ENCODE measurements around the gene BRPF1.
"Not testable (repeated sequence)": the region's sequence is repeated elsewhere in the genome, so short reads cannot be mapped to it uniquely, and the experiment has no call there.

Gene BRPF1

DNA sequence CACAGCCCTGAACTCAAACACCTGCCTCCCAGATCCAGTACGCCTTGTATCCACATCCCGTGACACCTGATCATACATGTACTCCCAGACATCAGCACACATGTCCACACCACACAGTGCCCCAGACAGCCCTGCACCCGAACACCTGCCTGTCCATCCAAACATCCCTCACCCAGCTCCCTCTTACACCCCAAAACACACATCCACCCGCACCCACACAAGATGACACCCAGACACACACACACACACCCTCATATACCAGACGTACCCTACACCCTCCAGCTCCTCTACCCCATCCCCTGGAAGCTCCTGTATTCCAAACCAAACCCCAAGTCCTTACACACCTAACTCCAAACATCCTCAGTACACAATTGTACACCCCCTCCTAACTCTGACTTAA lies 37.5 kb downstream of the BRPF1 start:
- DNase-seq (ENCODE audit: low read depth in 1 of 2, low spot score in 1 of 2): no peak

DNA sequence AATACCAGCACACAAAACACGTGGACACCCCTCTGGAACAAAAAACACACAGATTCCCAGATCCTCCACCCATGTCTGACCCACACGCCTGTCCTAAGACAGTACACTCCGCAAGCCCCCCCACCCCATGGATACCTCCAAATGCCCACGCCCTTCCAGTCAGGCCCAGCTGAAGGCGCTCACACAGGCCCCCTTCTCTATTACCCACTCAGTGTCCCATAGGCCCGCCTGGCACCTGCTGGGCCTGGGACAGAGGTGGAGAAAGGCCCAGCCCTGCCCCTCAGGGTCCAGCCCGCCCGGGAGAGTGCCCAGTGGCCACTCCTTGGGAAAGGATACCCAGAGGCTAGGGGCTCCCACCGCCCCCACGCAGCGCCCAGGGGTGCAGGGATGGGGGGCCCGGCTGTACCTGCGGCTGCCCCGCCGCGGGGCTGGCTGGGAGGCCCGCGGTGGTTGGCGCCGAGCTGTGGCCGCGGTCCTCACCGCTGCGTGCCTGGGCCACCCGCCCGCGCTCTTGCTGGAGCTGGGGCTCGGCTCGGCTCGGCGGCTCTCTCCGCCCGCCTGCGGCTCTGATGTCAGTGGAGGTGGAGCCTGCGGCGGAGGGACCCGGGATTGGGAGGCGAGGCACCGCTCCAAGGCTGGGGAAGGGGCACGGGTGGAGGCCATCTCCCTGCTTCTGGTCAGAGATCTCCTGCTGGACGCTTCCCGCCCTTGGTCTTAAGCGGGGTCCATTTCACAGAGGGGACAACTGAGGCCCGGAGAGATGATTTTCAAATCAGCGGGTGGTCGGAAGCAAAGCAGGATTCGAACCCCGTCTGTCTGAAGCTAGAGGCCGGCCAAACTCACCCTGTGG lies 38.1 kb downstream of the BRPF1 start, which contains the start of gene CAMK1:
TSS of gene CAMK1 (minus strand) at position 522 of the 850 bp plus-strand sequence. CDS start 2,198 bp downstream, outside the sequence.
- peak in 1 of 2 donors; percentile 55 for DNase-seq (ENCODE audit: low read depth in 1 of 2, low spot score in 1 of 2)

DNA sequence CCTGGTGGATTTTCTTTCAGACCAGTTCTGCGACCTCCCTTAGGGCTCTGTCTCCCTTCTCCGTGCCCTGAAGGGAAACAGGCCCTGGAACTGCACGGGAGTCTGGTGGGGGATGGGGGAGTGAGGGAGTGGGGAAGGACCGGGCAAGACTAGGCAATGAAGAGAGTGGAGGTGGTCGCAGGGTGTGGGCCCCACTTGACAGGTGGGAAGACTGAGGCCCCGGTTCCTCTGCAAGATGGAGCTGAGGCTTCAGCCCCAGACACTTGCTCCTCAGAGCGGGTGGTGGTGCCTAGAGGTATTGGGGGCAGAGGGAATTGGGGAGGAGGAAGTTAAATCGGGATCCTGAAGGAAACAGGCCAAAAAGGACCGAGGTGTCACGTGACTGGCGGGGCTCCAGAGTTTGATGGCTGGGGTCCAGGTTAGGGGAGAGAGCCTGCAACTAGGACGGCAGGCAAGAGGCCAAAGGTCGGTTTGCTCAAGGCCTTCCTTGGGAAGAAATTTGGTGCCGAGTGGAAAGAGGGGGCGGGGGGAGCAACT lies 38.8 kb downstream of the BRPF1 start:
- DNase-seq (ENCODE audit: low read depth in 1 of 2, low spot score in 1 of 2): no peak

DNA sequence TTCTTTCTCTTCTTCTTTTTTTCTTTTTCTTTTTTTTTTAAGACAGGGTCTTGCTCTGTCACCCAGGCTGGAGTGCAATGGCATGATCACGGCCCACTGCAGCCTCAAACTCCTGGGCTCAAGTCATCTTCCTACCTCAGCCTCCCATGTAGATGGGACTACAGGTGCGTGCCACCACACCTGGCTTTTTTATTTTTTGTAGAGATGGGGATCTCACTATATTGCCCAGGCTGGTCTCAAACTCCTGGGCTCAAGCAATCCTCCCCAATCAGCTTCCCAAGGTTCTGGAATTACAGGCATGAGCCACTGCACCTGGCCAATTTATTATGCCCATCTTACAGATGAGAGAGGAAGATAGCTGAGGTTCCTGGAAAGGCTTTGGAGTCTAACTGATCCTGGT lies 39.5 kb downstream of the BRPF1 start:
- DNase-seq (ENCODE audit: low read depth in 1 of 2, low spot score in 1 of 2): not testable (repeated sequence)

DNA sequence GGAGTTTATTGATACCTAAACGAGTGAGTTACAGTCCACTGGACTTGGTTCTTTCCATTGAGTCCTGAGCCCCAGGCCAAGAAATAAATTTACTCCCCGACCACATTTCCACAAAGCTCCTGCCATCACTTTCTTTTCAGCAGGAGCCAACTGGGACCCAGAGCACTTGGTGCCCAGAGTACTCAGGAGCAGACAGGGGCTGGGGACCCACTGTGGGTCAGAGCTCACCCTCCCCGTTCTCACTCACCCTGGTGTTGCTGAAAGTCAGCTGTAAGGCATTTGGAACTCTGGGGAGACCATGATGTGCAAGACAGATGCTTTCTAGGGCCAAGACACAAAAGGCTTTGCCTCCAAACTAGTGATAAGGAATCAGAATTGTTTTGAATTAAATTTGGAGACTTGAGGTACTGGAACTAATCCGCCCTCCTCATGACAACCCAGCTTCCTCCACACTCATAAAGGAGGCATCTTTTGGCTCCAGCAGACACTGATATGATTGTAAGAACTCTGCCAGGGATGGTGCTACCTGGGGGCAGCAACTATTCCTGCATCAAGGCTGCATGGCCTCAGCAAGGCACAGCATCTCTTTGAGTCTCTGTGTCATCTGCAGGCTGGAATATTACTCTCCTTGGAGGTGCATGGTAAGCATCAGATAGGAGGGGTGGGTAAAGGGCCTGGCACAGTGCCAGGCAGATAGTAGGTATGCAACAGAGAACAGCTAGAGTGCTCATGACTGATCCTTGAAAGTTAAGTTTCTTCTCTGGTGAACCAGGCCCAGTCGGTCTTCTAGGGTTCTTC lies 45.6 kb downstream of the BRPF1 start:
- no peak for DNase-seq (ENCODE audit: low read depth in 1 of 2, low spot score in 1 of 2)

DNA sequence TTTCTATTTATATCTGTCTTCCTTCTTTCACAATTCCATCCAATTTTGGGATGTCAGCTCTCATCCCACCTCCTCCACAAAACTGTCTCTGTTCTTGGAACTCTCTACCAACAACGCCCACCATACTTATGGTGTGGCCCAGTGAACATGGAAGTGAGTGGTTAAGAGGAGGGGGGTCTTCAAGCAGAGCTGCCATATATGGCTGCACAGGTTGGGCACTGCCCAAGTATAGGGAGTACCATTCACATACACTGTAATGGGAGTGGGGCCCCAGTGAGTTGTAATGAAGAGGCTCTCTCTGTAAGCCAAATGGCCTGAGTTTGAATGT lies 46.1 kb downstream of the BRPF1 start:
- no peak for DNase-seq (ENCODE audit: low read depth in 1 of 2, low spot score in 1 of 2)

DNA sequence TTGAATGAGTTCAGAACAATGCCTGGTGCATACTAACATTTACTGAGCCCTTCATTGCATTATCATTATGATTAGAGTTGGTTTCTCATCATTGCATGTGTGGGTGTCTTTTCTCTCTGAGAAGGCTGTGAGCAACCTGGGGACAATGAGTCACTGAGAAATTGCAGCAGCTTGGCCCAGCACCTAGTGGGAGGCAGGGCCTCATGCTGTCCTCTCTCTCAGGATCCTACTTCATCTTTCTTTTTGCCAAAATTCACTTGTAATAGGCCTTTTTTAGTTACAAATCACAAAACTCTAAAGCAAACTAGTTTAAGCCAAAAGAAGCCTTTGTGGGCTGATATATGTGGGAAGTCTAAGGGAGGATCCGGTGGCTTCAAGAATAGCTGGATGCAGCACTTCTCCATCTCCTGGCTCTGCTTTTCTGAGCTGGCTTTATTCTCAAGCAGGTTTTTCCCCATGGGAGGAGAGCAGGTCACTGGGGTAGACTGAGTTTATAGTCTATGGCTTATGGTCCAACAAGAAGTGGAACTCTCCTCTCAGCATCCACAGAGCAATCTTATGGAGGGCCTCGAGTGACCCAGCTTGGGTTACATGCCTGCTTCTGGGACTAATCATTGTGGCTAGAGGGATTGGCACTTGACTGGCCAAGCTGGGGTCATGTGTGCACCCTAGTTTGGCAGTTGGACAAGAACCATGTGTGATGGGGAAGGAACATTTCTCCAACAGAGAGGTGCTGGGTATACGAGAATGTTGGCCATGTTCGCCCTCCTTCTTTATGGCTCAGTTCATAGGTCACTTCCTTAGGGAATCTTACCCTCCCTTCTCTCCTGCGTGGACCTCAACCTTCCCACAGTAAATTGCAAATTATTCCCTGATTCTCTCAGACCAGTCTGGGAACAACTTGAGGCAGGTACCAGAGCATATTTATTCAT lies 46.9 kb downstream of the BRPF1 start:
- DNase-seq (ENCODE audit: low read depth in 1 of 2, low spot score in 1 of 2): peak in 1 of 2 donors; percentile 35

DNA sequence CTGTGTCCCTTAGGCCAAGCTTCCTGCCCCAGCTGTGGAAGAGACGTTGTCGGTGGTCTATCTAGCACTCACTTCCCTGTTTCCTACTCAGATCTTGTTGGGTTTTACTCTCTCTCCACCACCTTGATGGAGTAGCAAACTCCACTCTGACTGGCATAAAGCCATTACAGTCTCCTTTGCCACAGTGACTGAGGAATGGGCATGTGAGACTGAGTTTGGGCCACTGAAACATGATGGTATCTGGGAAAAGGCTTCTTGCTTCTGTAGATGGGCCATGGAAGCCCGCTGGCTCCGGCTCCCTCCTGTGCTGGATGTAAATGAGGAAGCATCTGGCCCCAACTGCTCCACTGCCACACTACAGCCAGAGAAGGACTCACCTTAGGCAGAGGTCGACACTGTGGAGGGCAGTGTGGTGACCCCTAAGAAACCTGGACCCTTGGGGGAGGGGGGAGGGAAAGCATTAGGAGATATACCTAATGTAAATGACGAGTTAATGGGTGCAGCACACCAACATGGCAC lies 47.6 kb downstream of the BRPF1 start:
- no peak for DNase-seq (ENCODE audit: low read depth in 1 of 2, low spot score in 1 of 2)

DNA sequence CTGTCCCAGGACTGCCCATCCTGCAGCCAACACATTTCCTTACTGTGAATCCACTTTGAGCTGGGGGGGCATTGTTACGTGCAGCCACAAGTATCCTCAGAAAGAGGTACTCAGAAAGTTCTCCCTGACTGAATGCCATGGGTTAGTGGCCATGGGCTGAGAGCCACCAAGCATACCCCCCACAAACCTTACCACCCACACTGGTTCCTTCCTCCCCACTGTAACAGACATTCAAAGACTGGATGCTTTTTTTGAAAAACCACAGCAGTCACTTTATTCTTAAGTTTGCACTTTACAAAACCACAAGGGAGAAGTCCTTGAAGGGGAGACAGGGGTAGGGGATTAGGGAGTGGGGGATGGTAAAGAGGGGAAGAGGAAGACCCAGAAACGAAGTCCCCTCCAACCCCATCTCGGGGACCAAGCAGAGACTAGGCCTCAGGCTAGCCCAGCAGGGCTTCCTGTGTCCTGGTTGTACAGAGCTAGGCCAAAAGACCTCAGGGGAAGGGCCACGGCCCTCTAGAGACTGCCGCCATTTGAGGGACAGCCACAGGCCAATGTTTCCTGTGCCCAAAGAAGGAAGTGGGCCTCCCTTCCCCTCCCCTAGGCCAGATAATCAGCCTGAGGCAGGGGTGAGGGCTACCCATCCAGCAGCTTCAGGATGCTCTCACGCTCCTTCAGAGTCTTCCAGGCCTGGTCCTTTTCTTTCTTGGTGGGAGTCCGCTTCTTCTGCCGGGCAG lies 48.4 kb downstream of the BRPF1 start:
- no peak for DNase-seq (ENCODE audit: low read depth in 1 of 2, low spot score in 1 of 2)

DNA sequence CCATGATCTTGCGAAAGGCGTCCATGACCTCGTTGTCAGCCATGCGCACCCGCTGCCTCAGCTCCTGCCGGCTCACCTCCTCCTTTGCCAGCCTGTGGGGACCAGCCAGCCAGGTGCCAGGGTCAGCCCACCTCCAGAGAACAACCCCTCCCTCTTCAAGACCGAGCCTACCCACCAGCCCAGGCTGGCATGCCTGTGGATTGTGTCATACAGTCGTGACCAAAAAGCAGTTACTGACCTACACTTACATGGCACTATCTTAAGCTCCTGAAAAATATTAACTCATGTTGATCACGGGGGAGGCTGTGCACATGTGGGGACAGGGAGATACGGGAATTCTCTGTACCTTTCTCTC lies 48.9 kb downstream of the BRPF1 start:
- DNase-seq (ENCODE audit: low read depth in 1 of 2, low spot score in 1 of 2): no peak

DNA sequence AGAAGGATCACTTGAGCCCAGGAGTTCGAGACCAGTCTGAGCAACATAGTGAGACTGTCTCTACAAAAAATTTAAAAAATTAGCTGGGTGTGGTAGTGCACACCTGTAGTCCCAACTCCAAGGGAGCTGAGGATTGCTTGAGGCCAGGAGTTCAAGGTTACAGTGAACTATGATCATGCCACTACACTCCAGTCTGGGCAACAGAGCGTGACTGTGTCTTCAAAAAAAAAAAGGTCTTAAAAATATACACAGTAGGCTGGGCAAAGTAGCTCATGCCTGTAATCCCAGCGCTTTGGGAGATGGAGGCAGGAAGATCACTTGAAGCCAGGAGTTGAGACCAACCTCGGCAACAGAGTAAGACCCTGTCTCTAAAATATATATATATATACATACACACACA lies 49.4 kb downstream of the BRPF1 start:
- DNase-seq (ENCODE audit: low read depth in 1 of 2, low spot score in 1 of 2): no peak

DNA sequence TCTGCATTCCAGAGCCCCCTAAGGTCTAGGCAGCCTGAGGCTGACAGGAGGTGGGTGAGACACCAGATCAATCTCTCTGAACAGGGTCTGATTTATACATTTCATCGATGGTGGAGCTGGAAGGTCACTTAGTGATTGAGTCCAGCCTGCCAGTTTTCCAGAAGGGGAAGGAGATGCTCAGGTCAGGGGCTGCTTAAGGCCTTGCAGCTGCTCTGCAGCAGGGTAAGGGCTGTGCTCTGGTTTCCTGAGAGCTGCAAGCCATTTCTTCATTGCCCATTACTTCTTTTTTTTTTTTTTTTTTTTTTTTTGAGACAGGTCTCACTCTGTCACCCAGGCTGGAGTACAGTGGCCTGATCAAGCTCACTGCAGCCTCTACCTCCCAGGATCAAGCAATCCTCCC lies 50.0 kb downstream of the BRPF1 start:
- DNase-seq (ENCODE audit: low read depth in 1 of 2, low spot score in 1 of 2): no peak

DNA sequence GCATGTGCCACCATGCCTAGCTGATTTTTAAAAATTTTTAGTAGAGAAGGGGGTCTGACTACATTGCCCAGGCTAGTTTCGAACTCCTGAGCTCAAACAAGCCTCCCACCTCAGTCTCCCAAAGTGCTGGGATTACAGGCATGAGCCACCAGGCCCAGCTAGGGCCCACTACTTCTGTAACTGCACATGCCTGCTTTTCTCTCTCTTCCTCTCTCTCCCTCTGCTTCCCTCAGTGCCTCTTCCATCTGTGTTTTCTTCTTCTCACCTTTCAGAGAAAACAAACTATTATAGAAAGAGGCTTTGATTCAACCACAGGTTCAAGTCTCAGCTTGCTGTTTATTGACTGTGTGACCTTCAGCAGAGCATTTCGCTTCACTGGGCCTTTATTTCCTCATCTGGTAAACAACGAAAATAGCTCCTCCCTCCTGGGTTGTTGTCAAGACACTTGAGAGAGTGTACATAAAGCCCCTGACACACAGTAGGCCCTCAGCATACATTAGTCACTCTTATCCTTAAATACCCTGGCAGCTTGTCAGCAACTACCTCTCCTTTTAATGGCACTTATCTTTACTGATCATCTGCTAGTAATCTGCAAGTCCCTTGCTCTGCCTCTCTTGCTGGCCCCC lies 50.6 kb downstream of the BRPF1 start:
- DNase-seq (ENCODE audit: low read depth in 1 of 2, low spot score in 1 of 2): no peak

DNA sequence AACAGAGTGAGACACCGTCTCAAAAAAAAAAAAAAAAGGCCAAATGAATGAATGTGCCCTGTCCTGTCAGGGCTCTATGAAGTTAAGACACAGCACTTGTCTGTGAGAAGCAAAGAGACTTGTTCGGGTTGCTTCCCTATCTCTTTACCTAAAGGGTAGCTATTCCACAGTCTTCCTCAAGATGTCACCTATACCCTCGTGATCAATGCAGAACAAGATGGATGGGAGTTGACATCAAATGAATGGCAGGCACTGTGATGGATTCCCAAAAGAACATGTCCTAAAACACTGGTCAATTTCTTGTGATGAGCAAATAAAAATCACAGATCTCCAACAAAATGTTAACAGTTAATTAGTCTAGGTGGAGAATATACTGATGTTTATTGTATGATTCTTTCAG lies 51.2 kb downstream of the BRPF1 start:
- no peak for DNase-seq (ENCODE audit: low read depth in 1 of 2, low spot score in 1 of 2)

DNA sequence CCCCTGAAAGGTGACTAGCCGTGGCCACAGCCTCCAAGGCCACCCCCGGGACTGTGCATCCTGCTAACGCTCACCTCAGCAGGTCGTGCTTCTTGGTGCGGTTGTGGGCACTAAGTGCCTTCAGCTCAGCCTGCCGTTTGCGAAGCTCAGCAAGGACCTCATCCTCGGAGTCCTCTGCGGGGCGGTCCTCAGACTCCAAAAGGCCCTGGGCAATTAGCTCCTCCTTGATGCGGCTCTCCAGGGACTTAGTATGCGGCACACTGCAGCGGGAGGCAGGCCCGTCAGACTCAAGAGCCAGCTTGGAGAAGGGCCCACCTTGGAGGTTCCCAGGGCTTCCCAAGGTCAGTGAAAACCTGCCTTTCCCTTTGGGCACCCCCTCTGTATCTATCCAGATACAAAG lies 52.4 kb downstream of the BRPF1 start:
- DNase-seq (ENCODE audit: low read depth in 1 of 2, low spot score in 1 of 2): no peak

DNA sequence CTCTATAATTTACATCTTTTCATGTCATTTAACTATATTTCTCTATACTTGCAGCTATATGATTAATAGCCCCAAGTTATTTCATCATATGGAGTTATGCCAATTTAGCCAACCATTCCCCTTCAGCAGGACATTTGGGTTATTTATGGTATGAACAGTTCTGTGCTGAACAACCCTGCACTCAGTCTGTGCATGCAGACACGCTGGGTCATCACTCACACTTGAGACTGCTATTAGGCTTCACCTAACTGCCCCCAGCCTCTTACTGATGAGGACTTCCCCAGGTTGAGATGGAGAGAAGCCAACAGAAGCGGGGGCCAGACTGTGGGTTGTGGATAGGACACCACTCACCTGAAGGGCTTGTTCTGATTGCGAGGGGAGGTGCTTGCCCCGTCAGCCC lies 53.4 kb downstream of the BRPF1 start:
- DNase-seq (ENCODE audit: low read depth in 1 of 2, low spot score in 1 of 2): no peak

DNA sequence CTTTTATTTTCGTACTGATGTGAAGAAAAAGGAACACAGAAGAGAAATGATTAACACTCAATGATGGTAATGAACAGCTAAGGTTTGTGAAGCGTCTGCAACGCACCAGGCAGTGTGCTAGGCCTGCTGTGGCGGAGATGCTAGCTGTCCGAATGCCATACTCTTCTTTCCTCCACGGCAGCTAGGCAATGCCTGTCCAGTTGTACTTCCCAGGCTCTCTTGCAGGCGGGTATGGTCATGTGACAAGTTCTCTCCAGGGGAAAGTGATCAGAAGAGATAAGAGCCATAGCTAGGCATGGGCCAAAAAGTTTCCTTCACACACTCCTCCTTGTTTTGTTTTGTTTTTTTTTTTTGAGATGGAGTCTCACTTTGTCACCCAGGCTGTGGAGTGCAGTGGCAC lies 54.1 kb downstream of the BRPF1 start:
- no peak for DNase-seq (ENCODE audit: low read depth in 1 of 2, low spot score in 1 of 2)

DNA sequence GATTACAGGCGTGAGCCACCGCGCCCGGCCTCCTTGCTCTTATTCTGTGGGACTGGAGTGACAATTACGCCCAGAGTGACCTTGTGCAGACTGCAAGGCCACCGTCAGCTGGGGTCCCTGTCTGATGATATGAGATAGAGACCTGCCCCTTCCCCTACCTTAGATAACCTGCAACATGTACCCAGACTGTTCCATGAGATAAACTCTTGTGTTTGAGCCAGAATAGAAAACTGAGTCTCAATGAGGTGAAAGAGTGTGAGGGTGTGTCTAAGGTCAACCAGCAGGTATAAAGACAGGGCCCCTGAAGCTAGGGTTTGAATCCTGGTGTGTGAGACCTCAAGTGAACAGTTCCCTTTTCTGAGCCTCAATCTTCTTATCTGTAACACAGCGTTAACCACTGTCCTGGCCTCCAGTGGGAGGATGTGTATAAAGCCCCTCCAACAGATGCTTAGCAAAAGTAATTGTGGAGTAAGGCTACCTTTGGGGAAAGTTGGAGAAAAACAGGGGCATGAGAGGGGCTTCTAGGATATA lies 54.7 kb downstream of the BRPF1 start:
- DNase-seq (ENCODE audit: low read depth in 1 of 2, low spot score in 1 of 2): no peak

DNA sequence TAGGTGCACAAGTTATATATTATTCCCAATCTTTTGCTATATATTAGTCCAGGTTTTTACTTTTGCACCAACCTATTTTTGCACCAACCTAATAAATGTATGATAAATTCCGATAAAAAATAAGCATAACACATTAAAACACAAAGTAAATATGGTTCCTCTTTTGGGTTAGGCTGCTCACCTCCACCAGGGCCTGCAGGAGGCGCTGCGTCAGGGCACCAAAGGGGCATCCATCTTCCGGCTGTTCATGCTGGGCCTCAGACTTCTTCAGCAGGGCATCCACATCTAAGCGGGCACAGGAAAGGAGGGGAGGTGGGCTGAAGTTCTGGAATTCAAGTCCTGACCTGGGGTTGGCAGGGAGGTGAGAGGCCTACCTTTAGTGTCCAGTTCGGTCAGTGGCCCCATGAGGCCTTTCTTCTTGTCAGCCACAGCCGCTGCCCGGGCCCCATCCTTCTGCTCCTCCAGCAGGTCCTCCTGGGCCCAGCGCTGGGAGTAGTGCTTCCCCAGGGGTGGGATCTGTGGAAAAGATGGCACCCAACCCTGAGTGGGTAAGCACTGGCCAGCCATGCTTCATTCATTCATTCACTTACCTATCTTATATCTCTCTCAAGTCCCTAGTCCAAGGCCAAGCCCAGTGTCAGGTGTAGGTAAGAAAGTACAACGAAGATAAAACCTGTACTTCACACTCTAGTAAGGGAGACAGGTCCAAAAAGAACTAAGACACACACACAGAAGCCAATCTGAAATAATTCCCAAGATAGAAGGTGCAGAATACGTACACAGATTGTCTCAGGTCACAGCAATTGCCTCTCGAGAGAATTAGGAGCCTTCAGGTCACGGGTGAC lies 55.5 kb downstream of the BRPF1 start:
- DNase-seq (ENCODE audit: low read depth in 1 of 2, low spot score in 1 of 2): no peak
